Liver (tissue), 9 donors: ENCODE data around the gene RIMS3. TPM values are rescaled to one million over a fixed set of nuclear protein-coding genes. Genes with fewer than 3 reads are reported as not detected.

ENCODE experiments used
- DNase-seq: peaks from one replicate; pipeline ENCODE4 v3.0.0-alpha.2; 2017; ENCODE audit warnings: low spot score
- H3K27ac ChIP-seq, 2 donors: one replicate each; pipeline ENCODE4 v1.7.0; 2013; ENCODE audit warnings: inconsistent platforms in 2 of 2, low read length in 2 of 2, control low read depth in 1 of 2, low read depth in 1 of 2, mild to moderate bottlenecking in 1 of 2
- H3K27me3 ChIP-seq, 4 donors: one replicate each; pipeline versions ENCODE4 v1.6.1 to v1.7.0; 2013; ENCODE audit warnings: low read length in 3 of 4, inconsistent platforms in 1 of 4, mild to moderate bottlenecking in 1 of 4, moderate library complexity in 1 of 4; ENCODE audit not compliant: control insufficient read depth in 4 of 4, insufficient read depth in 4 of 4
- H3K36me3 ChIP-seq, 4 donors: one replicate each; pipeline versions ENCODE4 v1.6.1 to v1.7.0; 2013; ENCODE audit warnings: low read length in 3 of 4, mild to moderate bottlenecking in 3 of 4, low read depth in 1 of 4, moderate library complexity in 1 of 4; ENCODE audit not compliant: control insufficient read depth in 4 of 4, insufficient read depth in 3 of 4
- H3K4me1 ChIP-seq, 4 donors: one replicate each; pipeline versions ENCODE4 v1.6.1 to v1.7.0; 2013; ENCODE audit warnings: low read length in 3 of 4, mild to moderate bottlenecking in 3 of 4, moderate library complexity in 1 of 4; ENCODE audit not compliant: control insufficient read depth in 4 of 4, insufficient read depth in 4 of 4
- H3K4me3 ChIP-seq, 3 donors: one replicate each; pipeline versions ENCODE4 v1.6.1 to v1.7.0; 2013; ENCODE audit warnings: low read length in 3 of 3, control low read depth in 1 of 3, low read depth in 1 of 3, mild to moderate bottlenecking in 1 of 3
- H3K9ac ChIP-seq, 2 donors: one replicate each; pipeline ENCODE4 v1.7.0; 2013; ENCODE audit warnings: low read length in 2 of 2, mild to moderate bottlenecking in 2 of 2, moderate library complexity in 2 of 2, control low read depth in 1 of 2, low read depth in 1 of 2
- H3K9me3 ChIP-seq, 4 donors: one replicate each; pipeline versions ENCODE4 v1.6.1 to v1.7.0; 2013; ENCODE audit warnings: low read length in 3 of 4; ENCODE audit not compliant: control insufficient read depth in 4 of 4
- CTCF ChIP-seq: fragments of 150-350 bp; IDR thresholded peaks from 2 replicates; pipeline ENCODE4 v1.5.1; 2017; ENCODE audit warnings: improper control_type of control experiment, low read depth, low read length; ENCODE audit not compliant: missing input control
- FOXA1 ChIP-seq: IDR thresholded peaks from 2 replicates; pipeline ENCODE4 v1.6.1; 2016; ENCODE audit warnings: antibody characterized with exemption
- FOXA2 ChIP-seq: IDR thresholded peaks from 2 replicates; pipeline ENCODE4 v1.6.1; 2016; ENCODE audit warnings: antibody characterized with exemption
- GABPA ChIP-seq, 2 donors: IDR thresholded peaks in 1 of 2; conservative IDR thresholded peaks in 1 of 2; 2 replicates each; pipeline ENCODE4 v1.6.1; 2016; ENCODE audit warnings: antibody characterized with exemption in 2 of 2, mild to moderate bottlenecking in 1 of 2, moderate library complexity in 1 of 2
- HNF4A ChIP-seq, 2 donors: conservative IDR thresholded peaks; 2 replicates each; pipeline ENCODE4 v1.6.1; 2016; ENCODE audit warnings: antibody characterized with exemption in 2 of 2, mild to moderate bottlenecking in 2 of 2
- HNF4G ChIP-seq: IDR thresholded peaks from 2 replicates; pipeline ENCODE4 v1.6.1; 2016; ENCODE audit warnings: antibody characterized with exemption
- JUND ChIP-seq, 2 donors: IDR thresholded peaks; 2 replicates each; pipeline ENCODE4 v1.6.1; 2016; ENCODE audit warnings: antibody characterized with exemption in 2 of 2
- NR2F2 ChIP-seq: IDR thresholded peaks from 2 replicates; pipeline ENCODE4 v1.6.1; 2016; ENCODE audit warnings: antibody characterized with exemption
- RAD21 ChIP-seq, 2 donors: IDR thresholded peaks; 2 replicates each; pipeline ENCODE4 v1.6.1; 2016; ENCODE audit warnings: antibody characterized with exemption in 2 of 2, mild to moderate bottlenecking in 2 of 2
- RXRA ChIP-seq, 2 donors: IDR thresholded peaks; 2 replicates each; pipeline ENCODE4 v1.6.1; 2017 to 2018; ENCODE audit warnings: antibody characterized with exemption in 2 of 2, mild to moderate bottlenecking in 1 of 2
- SP1 ChIP-seq: IDR thresholded peaks from 2 replicates; pipeline ENCODE4 v1.6.1; 2018; ENCODE audit warnings: antibody characterized with exemption, mild to moderate bottlenecking
- TAF1 ChIP-seq: conservative IDR thresholded peaks from 2 replicates; pipeline ENCODE4 v1.6.1; 2016; ENCODE audit warnings: antibody characterized with exemption, mild to moderate bottlenecking
- WGBS: extraction: QIAGEN DNeasy Blood & Tissue Kit; methylation state at CpG from one replicate; pipeline ENCODE4 v1.1.7; 2013; 5-methylcytosine and 5-hydroxymethylcytosine counted together
- polyA plus RNA-seq, 2 donors: library from polyadenylated mRNA; stranded (reverse) in 1 of 2; unstranded in 1 of 2; fragments of 200-250 nt in 1 of 2; fragments of >200 nt in 1 of 2; fragmentation: Nextera tagmentation in 1 of 2; extraction: Ambion mirVana in 1 of 2; gene quantifications; one replicate each; pipeline versions ENCODE4 v1.2.1 to v1.2.3, GENCODE V29; 2013 to 2015
- total RNA-seq, 2 donors: library from RNA; depleted of rRNA; stranded (reverse); fragments of >200 nt; gene quantifications; one replicate each; pipeline ENCODE4 v1.2.3, GENCODE V29; 2014
- TF ChIP-seq, protein P1 (sequence below): IDR thresholded peaks from 2 replicates; pipeline ENCODE4 v1.6.1; 2016; ENCODE audit warnings: antibody characterized with exemption
- TF ChIP-seq, protein P2 (sequence below): IDR thresholded peaks from 2 replicates; pipeline ENCODE4 v1.6.1; 2016; ENCODE audit warnings: antibody characterized with exemption
- TF ChIP-seq, protein P3 (sequence below): IDR thresholded peaks from 2 replicates; pipeline ENCODE4 v1.6.1; 2016; ENCODE audit warnings: antibody characterized with exemption
- donor health status: healthy.
- donor health status: healthy.
- donor health status: healthy.
- donor health status: healthy.
- donor health status: healthy.

The RIMS3 gene
- total and polyA plus RNA-seq, 4 donors = 0.22 to 2.2 (median 0.77) TPM

DNA sequence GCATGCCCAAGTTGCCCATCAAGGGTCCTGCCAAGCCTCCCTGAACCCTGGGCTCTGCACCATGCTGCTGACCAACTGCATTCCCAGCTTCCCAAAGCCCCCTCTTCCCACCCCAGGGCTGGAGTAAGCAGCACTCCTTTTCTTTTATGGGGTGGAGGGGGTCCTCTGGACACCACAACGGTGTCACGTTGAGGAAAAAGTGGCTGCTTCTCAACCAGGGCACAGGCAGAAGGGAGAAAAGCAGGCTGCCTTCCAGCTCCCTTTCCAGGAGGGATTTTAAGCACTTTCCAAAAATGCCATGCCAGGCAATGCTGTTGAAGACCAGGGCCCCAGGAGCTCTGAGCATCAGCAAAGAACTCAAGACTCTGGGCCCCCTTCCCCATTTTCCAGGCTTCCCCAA is 691 bp downstream of the RIMS3 start:
- Histone ChIP-seq H3K9ac (no peak overlapping the region), H3K4me1 (peaks cover 3 to 10% (median 3%) of the 10 kb centered on the region in 4 donors), H3K36me3 (no peaks in the 10 kb centered on the region), H3K27me3 (no peaks in the 10 kb centered on the region), H3K9me3 (no peaks in the 10 kb centered on the region), H3K4me3 (no peak overlapping the region), H3K27ac (no peak overlapping the region)
- no peak for DNase-seq
- TF ChIP-seq GABPA (IDR thresholded peaks at IDR 0.05 in 1 of 2, conservative IDR thresholded peaks at IDR 0.05 in 1 of 2) (no peak), FOXA1 (no peak), NR2F2 (no peak), RXRA (IDR thresholded peaks at IDR 0.05) (no peak), HNF4A (conservative IDR thresholded peaks at IDR 0.05) (no peak), FOXA2 (no peak), JUND (IDR thresholded peaks at IDR 0.05) (no peak), CTCF (no peak)
- WGBS = 73% methylated on average over 2 of the region's 2 CpGs

DNA sequence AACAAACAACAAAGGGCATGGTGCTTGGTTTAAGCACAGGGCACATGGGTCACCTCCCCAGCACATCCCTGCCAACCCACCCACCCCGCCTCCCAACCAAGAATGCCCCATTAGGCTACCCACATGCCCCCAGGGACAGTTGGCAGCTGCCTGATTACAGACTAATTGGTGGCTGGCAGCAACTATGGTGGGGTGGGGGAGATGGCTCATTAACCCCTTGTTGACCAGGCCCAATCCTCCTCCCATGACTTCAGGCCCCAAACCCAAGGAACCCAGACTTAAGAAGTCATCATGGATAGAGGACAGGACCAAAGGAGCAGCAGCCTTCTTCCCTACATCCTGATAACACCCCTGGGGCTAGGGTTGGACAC is 1.3 kb downstream of the RIMS3 start:
- Histone ChIP-seq H3K4me1 (peaks cover 3 to 10% (median 3%) of the 10 kb centered on the region in 4 donors), H3K9me3 (no peaks in the 10 kb centered on the region), H3K27me3 (no peaks in the 10 kb centered on the region), H3K27ac (no peak overlapping the region), H3K36me3 (no peaks in the 10 kb centered on the region), H3K4me3 (no peak overlapping the region), H3K9ac (no peak overlapping the region)
- DNase-seq = no peak
- TF ChIP-seq NR2F2 (no peak), RXRA (IDR thresholded peaks at IDR 0.05) (no peak), SP1 (no peak), HNF4G (no peak), FOXA1 (no peak), RAD21 (IDR thresholded peaks at IDR 0.05) (no peak), HNF4A (conservative IDR thresholded peaks at IDR 0.05) (no peak), TAF1 (no peak), JUND (IDR thresholded peaks at IDR 0.05) (no peak), CTCF (no peak)
- TF ChIP-seq, protein P1, sequence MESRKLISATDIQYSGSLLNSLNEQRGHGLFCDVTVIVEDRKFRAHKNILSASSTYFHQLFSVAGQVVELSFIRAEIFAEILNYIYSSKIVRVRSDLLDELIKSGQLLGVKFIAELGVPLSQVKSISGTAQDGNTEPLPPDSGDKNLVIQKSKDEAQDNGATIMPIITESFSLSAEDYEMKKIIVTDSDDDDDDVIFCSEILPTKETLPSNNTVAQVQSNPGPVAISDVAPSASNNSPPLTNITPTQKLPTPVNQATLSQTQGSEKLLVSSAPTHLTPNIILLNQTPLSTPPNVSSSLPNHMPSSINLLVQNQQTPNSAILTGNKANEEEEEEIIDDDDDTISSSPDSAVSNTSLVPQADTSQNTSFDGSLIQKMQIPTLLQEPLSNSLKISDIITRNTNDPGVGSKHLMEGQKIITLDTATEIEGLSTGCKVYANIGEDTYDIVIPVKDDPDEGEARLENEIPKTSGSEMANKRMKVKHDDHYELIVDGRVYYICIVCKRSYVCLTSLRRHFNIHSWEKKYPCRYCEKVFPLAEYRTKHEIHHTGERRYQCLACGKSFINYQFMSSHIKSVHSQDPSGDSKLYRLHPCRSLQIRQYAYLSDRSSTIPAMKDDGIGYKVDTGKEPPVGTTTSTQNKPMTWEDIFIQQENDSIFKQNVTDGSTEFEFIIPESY = no peak
- TF ChIP-seq, protein P2, sequence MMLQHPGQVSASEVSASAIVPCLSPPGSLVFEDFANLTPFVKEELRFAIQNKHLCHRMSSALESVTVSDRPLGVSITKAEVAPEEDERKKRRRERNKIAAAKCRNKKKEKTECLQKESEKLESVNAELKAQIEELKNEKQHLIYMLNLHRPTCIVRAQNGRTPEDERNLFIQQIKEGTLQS = no peak
- TF ChIP-seq, protein P3, sequence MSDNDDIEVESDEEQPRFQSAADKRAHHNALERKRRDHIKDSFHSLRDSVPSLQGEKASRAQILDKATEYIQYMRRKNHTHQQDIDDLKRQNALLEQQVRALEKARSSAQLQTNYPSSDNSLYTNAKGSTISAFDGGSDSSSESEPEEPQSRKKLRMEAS = no peak
- 97% methylated on average over 1 of the region's 1 CpG for WGBS
